Skeletal muscle tissue (tissue), 4 donors: ENCODE results near the gene PCOLCE2. TPM values are rescaled to one million over a fixed set of nuclear protein-coding genes. Genes with fewer than 3 reads are reported as not detected.
A peak's percentile ranks its signal among the peaks of the same experiment; 100 is the strongest.

Source experiments
- H3K27ac ChIP-seq: one replicate; pipeline ENCODE4 v1.7.0; 2013; ENCODE audit warnings: mild to moderate bottlenecking, low read depth, low read length, inconsistent platforms
- H3K27me3 ChIP-seq, 3 donors: one replicate each; pipeline ENCODE4 v1.7.0; 2013; ENCODE audit warnings: low read length in 3 of 3; ENCODE audit not compliant: control insufficient read depth in 3 of 3, insufficient read depth in 3 of 3
- H3K36me3 ChIP-seq, 3 donors: one replicate each; pipeline ENCODE4 v1.7.0; 2013; ENCODE audit warnings: low read length in 3 of 3; ENCODE audit not compliant: control insufficient read depth in 3 of 3, insufficient read depth in 3 of 3
- H3K4me1 ChIP-seq, 3 donors: one replicate each; pipeline ENCODE4 v1.7.0; 2013; ENCODE audit warnings: low read length in 3 of 3, mild to moderate bottlenecking in 3 of 3; ENCODE audit not compliant: control insufficient read depth in 3 of 3, insufficient read depth in 3 of 3
- H3K4me3 ChIP-seq, 3 donors: one replicate each; pipeline ENCODE4 v1.7.0; 2013; ENCODE audit warnings: low read length in 3 of 3
- H3K9ac ChIP-seq, 3 donors: one replicate each; pipeline ENCODE4 v1.7.0; 2013; ENCODE audit warnings: low read length in 3 of 3, mild to moderate bottlenecking in 3 of 3, moderate library complexity in 2 of 3, low read depth in 1 of 3
- H3K9me3 ChIP-seq, 3 donors: one replicate each; pipeline ENCODE4 v1.7.0; 2013; ENCODE audit warnings: low read length in 3 of 3; ENCODE audit not compliant: control insufficient read depth in 3 of 3
- total RNA-seq: library from RNA; depleted of rRNA; stranded (reverse); fragments of >200 nt; gene quantifications from one replicate; pipeline ENCODE4 v1.2.3, GENCODE V29; 2014
- donor health status: Osteomylitis.

Gene PCOLCE2
- total RNA-seq, 1 donor from 2014 or later = 3.1 TPM

GRCh38 chr3:142853270-142854168 is 35.4 kb downstream of the PCOLCE2 start:
- no peak overlapping the region for H3K27ac ChIP-seq
- no peaks in the 10 kb centered on the region for H3K9me3 ChIP-seq
- H3K4me1 ChIP-seq = peaks cover 0 to 7% (median 0%) of the 10 kb centered on the region in 3 donors
- no peaks in the 10 kb centered on the region for H3K27me3 ChIP-seq
- H3K36me3 ChIP-seq = no peaks in the 10 kb centered on the region
- no peak overlapping the region for H3K4me3 ChIP-seq
- H3K9ac ChIP-seq = no peak overlapping the region

- Histone ChIP-seq H3K4me3 (no peak overlapping the region), H3K9me3 (no peaks in the 10 kb centered on the region), H3K27ac (no peak overlapping the region), H3K4me1 (peaks cover 0 to 2% (median 0%) of the 10 kb centered on the region in 3 donors), H3K9ac (no peak overlapping the region), H3K27me3 (no peaks in the 10 kb centered on the region), H3K36me3 (no peaks in the 10 kb centered on the region)
These were observed 36.9 kb downstream of the PCOLCE2 start for GRCh38 chr3:142852009-142852408.

- Histone ChIP-seq H3K9me3 (no peaks in the 10 kb centered on the region), H3K27ac (no peak overlapping the region), H3K4me3 (no peak overlapping the region), H3K27me3 (no peaks in the 10 kb centered on the region), H3K9ac (no peak overlapping the region), H3K36me3 (no peaks in the 10 kb centered on the region), H3K4me1 (peaks cover 0 to 2% (median 0%) of the 10 kb centered on the region in 3 donors)
These were observed 38.4 kb downstream of the PCOLCE2 start for GRCh38 chr3:142850395-142851023.

- H3K27ac ChIP-seq = no peak overlapping the region
- H3K4me1 ChIP-seq = peaks cover 0 to 2% (median 0%) of the 10 kb centered on the region in 3 donors
- H3K36me3 ChIP-seq = no peaks in the 10 kb centered on the region
- H3K27me3 ChIP-seq = no peaks in the 10 kb centered on the region
- H3K4me3 ChIP-seq = no peak overlapping the region
- no peak overlapping the region for H3K9ac ChIP-seq
- H3K9me3 ChIP-seq = no peaks in the 10 kb centered on the region
These were observed 39.7 kb downstream of the PCOLCE2 start for GRCh38 chr3:142849148-142849547.

- no peak overlapping the region for H3K4me3 ChIP-seq
- H3K36me3 ChIP-seq = no peaks in the 10 kb centered on the region
- H3K9ac ChIP-seq = peak overlapping the region in 1 of 3 donors; percentile 13
- no peak overlapping the region for H3K27ac ChIP-seq
- H3K4me1 ChIP-seq = no peaks in the 10 kb centered on the region
- H3K9me3 ChIP-seq = no peaks in the 10 kb centered on the region
- H3K27me3 ChIP-seq = no peaks in the 10 kb centered on the region
These were observed 41.9 kb downstream of the PCOLCE2 start for GRCh38 chr3:142846779-142847577.

GRCh38 chr3:142844339-142844977 is 44.4 kb downstream of the PCOLCE2 start:
- no peak overlapping the region for H3K9ac ChIP-seq

GRCh38 chr3:142839831-142840230 is 49.1 kb downstream of the PCOLCE2 start:
- Histone ChIP-seq H3K4me3 (no peak overlapping the region), H3K4me1 (no peaks in the 10 kb centered on the region), H3K27ac (no peak overlapping the region), H3K9ac (no peak overlapping the region), H3K27me3 (no peaks in the 10 kb centered on the region), H3K36me3 (no peaks in the 10 kb centered on the region), H3K9me3 (no peaks in the 10 kb centered on the region)

More at GRCh38 chr3:142844339-142844977, 44.4 kb downstream of the PCOLCE2 start:
- no peaks in the 10 kb centered on the region for H3K4me1 ChIP-seq
- H3K36me3 ChIP-seq = no peaks in the 10 kb centered on the region
- no peak overlapping the region for H3K27ac ChIP-seq
- no peaks in the 10 kb centered on the region for H3K9me3 ChIP-seq
- no peak overlapping the region for H3K4me3 ChIP-seq
- H3K27me3 ChIP-seq = no peaks in the 10 kb centered on the region

GRCh38 chr3:142837526-142837925 is 51.4 kb downstream of the PCOLCE2 start:
- Histone ChIP-seq H3K4me1 (no peaks in the 10 kb centered on the region), H3K9me3 (no peaks in the 10 kb centered on the region), H3K4me3 (no peak overlapping the region), H3K9ac (no peak overlapping the region), H3K36me3 (no peaks in the 10 kb centered on the region), H3K27ac (no peak overlapping the region), H3K27me3 (no peaks in the 10 kb centered on the region)

GRCh38 chr3:142828703-142829305 is 60.1 kb downstream of the PCOLCE2 start:
- H3K36me3 ChIP-seq = no peaks in the 10 kb centered on the region
- no peaks in the 10 kb centered on the region for H3K4me1 ChIP-seq
- H3K27me3 ChIP-seq = peaks cover 0 to 2% (median 0%) of the 10 kb centered on the region in 3 donors
- H3K27ac ChIP-seq = no peak overlapping the region
- no peak overlapping the region for H3K9ac ChIP-seq
- H3K4me3 ChIP-seq = no peak overlapping the region
- no peaks in the 10 kb centered on the region for H3K9me3 ChIP-seq
